HG03159 (cell line): ENCODE data around the gene DPP6.

Experiments used
- ATAC-seq: cut with Tn5 transposase; IDR thresholded peaks from one replicate; pipeline ENCODE4 v1.9.1; 2021; ENCODE audit warnings: mild to moderate bottlenecking, moderate library complexity; ENCODE audit not compliant: unreplicated experiment

The DPP6 gene

DNA sequence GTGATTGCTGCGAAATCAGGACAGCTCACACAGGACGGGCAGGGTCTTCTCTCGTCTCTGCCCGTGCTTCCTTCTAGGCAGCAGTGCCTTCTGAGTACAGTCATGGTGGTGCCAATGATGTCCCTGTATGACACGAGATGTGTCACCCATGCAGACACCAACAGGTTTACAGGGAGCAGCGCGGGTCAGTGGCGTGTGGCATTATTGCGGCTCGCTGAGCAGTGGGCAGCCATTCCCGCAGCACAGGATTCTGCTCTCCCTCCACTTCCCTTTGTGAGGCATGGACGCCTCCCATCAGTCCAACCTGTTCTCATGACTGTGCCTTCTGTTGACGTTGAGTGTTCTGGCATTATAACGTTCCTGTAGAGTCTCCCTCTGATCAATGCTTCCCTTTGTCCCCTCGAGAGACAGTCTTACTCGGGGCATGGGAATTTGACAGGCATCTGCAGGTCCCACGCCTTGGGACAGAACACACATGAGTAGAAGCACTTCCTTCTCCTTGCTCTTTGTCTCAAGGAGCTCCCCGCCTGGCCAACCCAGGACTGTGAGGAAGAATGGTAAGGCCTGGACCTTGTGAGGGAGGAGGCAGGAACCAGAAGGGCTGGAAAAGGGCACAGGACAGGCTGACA lies 731.2 kb downstream of the DPP6 start:
- no peak for ATAC-seq

DNA sequence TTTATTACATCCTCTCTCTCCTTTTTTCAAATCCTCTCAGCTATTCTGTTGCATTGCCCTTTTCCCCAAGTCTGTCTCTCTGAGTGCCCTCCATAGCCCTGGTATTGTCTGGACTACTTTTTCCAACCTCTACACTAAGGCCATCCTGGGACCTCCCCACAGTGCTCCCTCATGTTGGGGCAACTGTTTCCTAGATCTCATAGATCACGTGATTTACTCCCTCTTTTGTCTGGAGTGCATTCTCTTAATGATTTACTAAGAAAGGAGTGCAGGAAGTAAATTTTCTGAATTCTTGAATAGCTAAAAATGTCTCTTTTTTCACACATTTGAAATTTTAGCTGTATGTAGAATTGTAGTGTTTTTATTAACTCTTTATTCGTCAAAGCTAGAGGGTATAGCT lies 733.7 kb downstream of the DPP6 start:
- no peak for ATAC-seq

DNA sequence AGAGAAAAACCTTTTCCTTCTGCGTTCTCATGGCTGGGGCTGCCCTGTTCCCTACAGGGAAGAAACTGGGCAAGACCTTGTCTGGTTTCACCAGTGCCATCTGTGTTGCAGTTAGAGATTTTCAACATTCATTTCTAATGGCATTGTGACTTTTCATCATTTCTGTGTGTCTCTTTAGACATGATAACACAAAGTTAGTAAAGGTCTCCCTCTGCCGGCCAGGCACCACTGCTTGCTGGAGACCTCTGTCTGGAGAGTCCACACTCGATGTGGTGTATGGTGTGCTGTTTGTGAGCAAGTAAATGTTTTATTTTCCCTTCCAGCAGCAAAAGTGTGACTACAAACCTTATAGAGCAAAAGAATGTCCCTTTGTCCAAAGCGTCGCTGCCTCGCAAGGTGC lies 737.2 kb downstream of the DPP6 start:
- ATAC-seq = no peak

DNA sequence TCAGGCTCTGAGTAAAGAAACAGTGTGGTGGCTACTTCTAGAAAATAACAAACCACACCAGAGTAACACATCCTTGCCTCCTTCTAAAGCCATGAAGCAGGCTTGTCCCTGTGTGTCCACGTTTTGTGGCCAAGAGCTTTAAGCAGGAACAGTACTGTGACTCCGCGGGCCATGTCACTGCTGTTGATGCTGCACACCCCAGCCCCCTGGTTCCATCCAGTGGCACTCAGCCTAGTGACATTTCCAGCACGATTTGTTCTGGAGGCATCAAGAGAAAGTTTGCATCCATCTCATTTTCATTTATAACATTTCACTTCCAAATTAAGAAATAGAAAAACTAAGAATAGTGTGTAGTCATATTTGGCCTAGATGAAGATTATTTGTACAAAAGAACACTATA lies 739.4 kb downstream of the DPP6 start:
- ATAC-seq = no peak

DNA sequence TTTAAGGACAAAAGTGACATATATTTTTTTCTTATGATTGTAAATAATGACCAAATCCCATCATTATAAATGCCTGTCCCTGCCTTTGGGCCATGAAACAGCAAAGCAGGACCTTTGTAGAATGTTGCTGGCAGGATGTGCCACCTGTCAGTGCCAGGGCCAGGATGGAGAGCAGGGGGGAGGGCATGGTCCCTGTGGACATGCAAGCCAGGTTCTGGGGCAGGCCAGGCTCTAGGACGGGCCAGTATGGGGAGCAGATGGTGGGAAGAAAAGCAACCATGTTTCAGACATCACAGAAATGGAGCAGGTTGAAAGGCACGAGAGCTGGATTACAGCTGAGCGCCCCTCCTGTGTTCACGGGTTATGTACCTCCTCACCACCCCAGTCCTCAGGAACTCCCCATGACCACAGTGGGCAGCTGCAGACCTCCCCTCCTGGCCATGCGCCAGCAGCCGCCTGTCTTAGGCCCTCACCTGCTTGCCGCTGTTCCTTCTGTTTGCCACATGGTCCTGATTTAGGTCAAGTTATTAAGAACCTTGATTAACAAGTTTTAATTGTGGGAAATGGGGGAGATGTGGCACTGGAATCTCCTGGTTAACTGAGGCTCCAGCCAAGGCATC lies 740.3 kb downstream of the DPP6 start:
- no peak for ATAC-seq

DNA sequence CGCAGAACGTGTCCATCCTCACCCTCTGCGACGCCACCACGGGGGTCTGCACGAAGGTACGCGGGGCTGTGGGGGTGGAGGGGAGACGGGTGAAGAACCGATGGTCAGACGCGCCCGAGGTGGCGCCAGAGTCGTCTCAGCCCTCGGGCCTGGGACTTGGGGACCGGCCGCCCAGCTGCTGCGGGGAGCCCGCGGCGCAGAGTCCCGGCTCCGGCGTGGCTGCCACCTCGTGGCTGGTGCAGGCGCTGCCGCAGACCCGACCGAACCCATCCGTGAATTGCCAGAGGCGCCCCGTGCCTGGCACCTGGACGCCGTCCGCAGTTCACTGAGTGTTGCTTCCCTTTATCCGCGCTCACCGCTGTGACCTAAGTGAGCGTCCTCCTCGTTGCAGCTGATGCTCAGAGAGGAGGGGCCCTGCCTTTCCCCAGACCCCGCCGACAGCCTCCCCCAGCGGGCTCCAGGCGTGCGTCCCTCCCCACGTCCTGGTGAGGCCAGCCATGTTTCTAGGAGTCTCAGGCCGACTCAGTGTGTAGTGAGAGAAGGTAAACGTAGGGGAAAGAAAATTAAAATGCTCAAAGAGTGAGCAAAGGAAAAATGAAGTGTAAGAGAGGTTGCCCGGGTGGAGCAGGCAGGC lies 742.1 kb downstream of the DPP6 start:
- no peak for ATAC-seq

DNA sequence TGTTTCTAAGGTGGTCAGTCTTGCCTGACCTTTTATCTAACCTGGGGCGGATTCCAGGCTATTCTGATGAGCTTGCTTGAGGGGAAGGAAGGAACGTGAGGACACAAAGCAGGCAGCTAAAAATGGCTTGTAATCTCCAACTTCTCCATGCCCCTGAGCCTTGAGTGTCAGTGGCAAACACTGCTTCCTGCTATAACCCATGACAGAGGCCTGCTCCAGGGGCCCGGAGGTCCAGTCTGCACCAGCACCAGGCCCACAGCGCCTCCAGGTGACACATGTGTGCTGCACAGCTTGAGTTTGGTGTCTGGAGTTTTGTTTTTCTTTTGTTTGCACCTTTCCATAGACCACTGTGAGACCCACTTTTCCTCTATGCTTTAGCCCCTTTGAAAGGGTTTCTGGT lies 742.8 kb downstream of the DPP6 start:
- no peak for ATAC-seq

DNA sequence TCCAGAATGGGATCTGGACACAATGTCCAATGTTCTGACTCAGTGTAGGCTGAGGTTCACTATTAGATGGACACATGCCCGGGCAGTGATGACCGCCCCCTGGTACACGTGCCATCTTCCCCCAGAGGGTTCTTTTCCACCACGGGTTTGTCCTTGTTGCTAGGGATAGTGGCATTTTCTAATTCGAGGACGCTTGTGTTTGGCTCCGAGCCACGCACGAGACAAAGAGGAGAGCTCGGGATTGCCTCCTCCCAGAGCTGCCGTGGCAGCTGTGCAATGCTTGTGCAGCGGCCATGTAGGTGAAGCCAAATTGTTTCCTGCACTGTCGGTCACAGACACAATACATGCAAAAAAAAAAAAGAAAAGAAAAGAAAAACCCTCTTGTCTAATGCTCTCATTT lies 743.2 kb downstream of the DPP6 start:
- no peak for ATAC-seq

DNA sequence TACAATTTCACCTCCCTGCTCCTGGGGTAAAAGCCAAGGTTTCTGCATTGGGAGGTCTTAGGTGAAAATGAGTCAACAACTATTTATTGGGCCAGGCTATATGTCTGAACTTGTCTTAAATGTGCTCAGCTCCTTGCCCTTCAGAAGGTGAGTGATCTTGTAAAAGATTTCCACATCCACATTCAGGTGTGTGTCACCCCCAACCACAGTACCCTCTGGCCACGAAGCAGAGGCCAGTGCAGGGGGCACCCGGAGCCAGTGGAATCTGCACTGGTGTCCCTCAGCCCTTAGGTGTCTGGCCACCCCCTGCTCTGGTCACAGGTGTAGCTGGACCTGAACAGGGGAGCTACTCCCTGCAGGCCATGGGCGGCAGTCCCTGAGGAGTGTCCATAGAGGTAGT lies 752.3 kb downstream of the DPP6 start:
- no peak for ATAC-seq

DNA sequence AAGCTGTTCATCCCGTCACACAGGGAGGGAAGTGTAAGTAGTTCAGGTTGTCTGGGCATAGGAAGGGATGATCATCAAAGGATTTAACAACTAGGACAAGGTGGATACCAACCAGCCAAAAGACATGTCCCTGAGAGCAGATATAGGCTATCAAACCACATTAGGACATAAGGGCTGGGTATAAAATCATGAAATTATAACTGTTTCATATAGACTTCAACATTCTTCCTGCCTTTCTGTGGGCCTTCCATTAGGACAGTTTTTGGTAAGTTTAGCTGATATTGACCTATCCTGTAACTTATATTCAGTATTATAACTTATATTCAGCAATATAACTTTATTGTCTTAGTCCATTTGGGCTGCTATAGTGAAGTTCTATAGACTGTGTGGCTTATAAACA lies 759.8 kb downstream of the DPP6 start:
- ATAC-seq = no peak

DNA sequence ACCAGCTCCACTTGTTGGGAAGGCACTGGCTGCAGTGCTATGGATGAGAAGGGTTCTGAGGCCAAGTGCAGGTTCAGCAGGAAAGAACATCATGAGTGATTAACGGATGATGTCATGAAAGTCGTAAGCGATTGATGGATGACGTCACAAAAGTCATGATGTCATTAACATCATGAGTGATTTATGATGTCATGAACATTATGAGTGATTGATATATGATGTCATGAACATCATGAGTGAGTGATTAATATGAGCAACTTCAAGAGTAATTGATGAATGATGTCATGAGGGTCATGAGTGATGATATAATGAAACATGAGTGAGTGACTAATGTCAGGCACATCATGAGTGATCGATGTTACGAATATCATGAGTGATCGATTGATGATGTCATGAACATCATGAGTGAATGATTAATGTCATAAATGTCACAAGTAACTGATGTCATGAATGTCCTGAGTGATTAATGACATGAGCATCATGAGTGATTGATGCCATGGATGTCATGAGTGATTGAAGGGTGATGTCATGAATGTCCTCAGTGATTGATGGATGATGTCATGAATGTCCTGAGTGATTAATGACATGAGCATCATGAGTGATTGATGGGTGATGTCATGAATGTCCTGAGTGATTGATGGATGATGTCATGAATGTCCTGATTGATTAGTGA lies 765.2 kb downstream of the DPP6 start:
- no peak for ATAC-seq

DNA sequence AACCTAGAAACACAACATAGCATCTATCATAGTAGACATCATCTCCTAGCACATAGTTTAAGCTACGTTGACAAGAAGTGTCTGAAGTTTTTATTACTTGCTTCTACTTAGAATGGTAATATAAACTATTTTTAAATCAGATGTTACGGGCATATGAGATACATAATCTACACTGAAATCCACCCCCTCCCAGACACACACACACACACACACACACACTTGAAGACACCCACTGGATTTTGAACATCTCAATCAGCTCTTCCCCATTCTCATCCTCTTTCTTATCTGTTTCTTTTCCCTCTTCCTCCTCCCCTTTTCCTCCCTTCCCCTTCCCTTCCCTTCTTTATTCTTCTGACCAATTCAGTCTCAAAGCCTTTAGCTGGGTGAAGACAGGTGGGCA lies 774.8 kb downstream of the DPP6 start:
- ATAC-seq = no peak

DNA sequence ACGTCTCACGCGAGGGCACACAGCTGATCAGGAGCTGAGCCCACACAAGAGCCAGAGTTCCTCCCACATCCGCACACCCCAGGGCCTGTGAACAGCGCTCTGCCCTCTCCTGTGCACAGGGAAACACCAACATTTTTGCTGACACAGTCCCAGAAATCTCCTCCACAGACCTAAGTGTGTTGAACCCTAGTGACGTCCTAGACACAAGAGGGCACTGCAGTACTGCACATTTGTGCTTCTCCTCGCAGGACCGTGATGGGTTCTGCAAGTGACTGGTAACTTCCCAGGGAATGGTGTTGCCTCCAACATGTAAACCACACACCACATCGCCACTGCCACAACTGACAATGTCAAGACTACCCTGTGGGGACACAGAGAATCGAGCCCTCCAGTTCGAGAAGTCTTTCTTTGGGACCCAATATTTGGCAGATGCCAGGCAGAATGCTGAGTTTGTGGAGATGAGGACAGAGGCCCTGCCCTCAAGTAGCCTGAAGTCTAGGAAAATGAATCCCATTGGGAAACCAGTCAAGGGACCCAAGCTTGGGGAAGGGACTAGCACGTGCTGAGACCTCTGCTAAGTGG lies 780.5 kb downstream of the DPP6 start:
- ATAC-seq = no peak

DNA sequence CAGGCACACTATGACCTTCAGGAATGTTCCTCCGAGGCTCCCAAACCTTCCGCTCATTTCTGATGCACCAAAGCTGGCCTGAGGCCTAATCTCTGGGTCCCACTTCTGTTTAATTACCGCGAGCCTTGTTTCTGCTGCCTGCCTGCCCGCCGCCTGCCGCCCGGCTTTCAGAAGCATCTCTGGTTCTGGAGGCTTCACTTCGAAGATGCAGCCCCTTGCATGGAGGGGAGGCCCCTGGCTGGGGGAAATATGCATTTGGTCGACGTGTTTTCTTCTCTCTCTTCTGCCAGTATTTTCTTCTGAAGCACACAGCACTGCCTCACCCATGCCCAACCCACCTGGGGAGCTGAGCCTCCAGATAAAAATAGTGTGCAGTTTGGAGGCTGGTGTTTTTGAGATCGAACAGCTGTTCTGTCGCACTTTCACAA lies 783.8 kb downstream of the DPP6 start:
- no peak for ATAC-seq

DNA sequence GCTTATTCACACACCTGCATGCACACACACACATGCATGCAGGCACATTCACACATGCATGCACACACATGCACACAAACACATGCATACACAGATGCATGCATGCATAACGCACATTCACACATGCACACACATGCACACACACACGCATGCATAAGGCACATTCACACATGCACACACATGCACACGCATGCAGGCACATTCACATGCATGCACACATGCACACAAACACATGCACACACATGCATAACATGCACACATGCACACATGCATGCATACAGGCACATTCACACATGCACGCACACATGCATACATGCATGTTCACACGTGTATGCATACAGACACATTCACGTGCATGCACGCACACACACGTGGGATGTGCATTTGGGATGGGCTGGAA lies 784.9 kb downstream of the DPP6 start:
- no peak for ATAC-seq

DNA sequence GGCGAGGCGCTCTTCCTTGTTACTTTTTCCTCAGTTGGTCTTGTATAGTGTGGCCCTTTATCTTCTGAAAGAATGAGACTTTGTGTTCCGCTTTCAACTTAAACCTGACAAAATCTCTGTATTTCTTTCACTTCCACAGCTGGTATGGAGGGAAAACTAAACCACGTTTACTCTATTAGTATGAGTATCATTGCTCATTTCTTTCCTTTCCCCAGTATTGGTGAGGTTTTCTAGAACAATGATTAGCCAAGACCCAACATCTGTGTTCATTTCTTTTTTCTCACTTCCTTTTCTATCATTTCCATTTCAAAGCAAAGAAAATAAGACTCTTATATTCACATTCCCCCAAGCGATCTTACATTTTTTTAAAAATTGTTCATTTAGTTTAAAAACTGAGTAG lies 785.4 kb downstream of the DPP6 start:
- peak; percentile 95 for ATAC-seq

DNA sequence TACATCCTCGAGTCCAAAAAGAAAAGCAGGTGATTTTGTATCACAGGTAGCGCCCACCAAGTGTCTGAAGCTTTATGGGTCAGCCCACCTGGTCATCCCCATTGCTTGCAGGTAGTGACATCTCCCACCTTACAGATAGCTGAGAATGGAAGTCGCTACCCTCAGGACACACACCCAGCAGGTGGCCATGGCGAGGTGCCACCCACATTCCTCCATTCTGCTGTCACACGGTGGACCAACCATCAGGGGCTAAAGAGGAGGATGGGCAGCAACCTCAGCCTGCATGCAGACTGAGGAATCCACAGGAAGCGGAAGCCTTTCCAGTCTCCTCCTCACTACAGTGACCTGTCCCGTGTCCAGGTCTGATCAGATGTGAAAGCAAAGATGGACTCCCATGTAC lies 787.9 kb downstream of the DPP6 start:
- ATAC-seq = no peak

DNA sequence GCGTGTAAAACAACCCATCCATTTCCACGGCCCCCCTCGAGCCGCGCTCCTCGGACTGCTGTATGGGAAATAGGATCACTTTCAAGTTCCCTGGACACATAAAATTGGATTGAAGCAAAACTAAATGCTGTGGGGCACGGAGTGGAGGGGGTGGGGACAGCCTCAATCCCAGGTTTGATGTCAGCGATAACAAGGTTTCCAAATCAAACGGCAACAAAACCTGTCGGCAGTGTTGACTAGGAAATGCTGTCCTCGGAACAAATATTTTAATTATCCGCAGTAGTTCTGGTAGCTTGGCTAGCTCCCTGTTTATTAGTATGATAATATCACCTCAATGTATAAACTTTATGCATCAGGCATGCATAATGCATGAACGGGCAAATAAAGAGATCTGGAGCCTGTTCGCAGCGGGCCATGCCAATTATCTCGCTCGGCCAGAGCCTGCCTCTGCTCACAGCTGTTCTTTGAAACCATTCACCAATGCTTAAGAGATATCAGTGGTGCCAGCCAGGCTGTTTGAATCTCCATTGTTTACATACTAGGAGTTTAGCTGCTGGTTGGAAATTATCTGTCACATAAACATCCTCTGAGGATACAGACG lies 789.6 kb downstream of the DPP6 start:
- ATAC-seq = no peak

DNA sequence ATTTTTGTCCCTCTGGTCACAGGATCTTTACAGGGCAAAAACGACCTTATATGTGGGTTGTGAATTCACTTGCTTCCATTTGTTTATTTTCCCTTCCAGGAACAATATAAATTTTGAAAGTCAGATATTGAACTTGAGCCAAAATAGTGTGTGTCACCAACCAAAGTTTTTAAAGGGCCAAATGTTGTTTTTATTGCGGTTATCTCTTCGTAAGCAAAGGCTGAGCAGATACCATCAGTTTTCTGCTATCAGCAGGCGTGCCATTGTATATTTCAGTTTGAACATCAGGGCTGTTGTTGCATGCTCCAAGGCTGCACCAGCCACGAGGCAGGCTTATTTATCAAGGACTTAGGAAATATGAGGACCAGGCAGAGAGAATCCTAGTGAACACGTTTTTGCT lies 790.4 kb downstream of the DPP6 start:
- no peak for ATAC-seq

DNA sequence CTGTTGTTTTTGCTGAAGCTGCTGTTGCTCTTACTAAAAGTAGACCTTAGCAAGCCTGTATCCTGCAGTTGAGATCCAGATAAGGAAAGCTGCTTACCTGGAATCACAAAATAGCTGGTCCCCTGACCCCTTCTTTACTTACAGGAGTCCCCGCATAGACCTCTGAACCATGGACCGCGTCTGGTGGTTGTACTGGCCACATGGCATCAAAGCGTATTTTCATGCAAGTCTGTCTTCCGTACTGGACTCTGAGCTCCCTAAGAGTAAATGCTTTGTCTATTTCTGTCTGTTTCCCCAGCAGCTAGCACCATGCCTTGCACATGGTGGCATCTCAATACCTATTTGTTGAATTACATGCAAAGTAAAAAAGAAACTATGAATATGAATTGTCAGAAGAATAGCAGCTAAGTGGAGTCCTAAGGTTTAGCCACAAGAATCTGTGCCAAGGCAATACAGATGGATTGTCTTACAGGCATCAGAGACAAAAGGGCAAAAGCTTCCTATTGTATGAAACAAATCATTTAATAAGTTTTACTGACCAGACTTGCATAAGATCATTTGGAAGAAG lies 791.6 kb downstream of the DPP6 start:
- no peak for ATAC-seq

DNA sequence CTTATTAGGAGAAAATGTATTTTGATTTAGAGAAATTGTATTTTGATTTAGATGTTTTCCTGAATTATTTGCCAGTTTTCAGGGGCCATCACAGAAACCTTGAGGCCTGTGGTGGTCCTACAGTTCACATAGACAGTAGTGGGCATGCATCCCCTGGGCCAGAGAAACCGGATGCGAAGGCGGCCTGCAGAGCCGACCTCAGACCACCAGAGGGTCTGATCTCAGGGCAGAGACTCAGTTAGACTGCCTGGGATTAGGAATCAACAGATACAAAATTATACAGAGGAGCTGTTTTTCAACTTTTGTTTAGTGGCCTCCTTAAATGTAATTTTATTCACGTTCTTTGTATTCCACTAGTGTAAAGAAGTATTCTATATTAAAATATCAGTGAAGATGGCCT lies 792.3 kb downstream of the DPP6 start:
- ATAC-seq = no peak
